PFSK-1 (cell line): ENCODE results near the gene CEACAM1. TPM values are rescaled to one million over a fixed set of nuclear protein-coding genes. Genes with fewer than 3 reads are reported as not detected.

Experiments used
- FOXP2 ChIP-seq: optimal IDR thresholded peaks from 2 replicates; pipeline ENCODE3; 2011; ENCODE audit warnings: borderline replicate concordance, control low read depth, inconsistent platforms; ENCODE audit not compliant: insufficient read depth; ENCODE audit errors: extremely low read length, extremely low read depth
- POLR2AphosphoS5 ChIP-seq: IDR thresholded peaks from 2 replicates; pipeline ENCODE4 v1.6.1; 2012; ENCODE audit warnings: low read depth, mild to moderate bottlenecking, control low read depth, low read length, moderate library complexity
- REST ChIP-seq, 2 experiments: IDR thresholded peaks; 2 replicates each; pipeline versions ENCODE4 v1.6.1 to v1.8.0; 2011 to 2012; ENCODE audit warnings: low read depth in 2 of 2, low read length in 2 of 2, control low read depth in 1 of 2, inconsistent platforms in 1 of 2, mild to moderate bottlenecking in 1 of 2, moderate library complexity in 1 of 2; ENCODE audit not compliant: insufficient read depth in 1 of 2
- SIN3A ChIP-seq: IDR thresholded peaks from 2 replicates; pipeline ENCODE4 v1.6.1; 2012; ENCODE audit warnings: mild to moderate bottlenecking, low read length, moderate library complexity, borderline replicate concordance; ENCODE audit not compliant: insufficient read depth
- TAF1 ChIP-seq: IDR thresholded peaks from 2 replicates; pipeline ENCODE4 v1.6.1; 2012; ENCODE audit warnings: low read length, control low read depth, borderline replicate concordance; ENCODE audit not compliant: insufficient read depth
- polyA plus RNA-seq: library from polyadenylated mRNA; unstranded; fragments of >200 nt; gene quantifications from one replicate; pipeline ENCODE4 v1.2.1, GENCODE V29; 2012; ENCODE audit warnings: low read depth, missing spikeins; ENCODE audit not compliant: insufficient read length

Gene CEACAM1
- 0.84 TPM for polyA plus RNA-seq

GRCh38 chr19:42528354-42529247, at the start of gene CEACAM1:
TSS of gene CEACAM1 (minus strand) at chr19:42528481. CDS start at chr19:42528374, 107 bp downstream.
- no peak for TF ChIP-seq FOXP2
- TF ChIP-seq REST (IDR thresholded peaks at IDR 0.05; ENCODE audit: insufficient read depth in 1 of 2, low read depth in 2 of 2, low read length in 2 of 2): no peak
- no peak for TF ChIP-seq SIN3A
- TF ChIP-seq TAF1: no peak
- no peak for TF ChIP-seq POLR2AphosphoS5

- TF ChIP-seq TAF1 (no peak), POLR2AphosphoS5 (no peak), SIN3A (no peak), FOXP2 (no peak), REST (IDR thresholded peaks at IDR 0.05; ENCODE audit: insufficient read depth in 1 of 2, low read depth in 2 of 2, low read length in 2 of 2) (no peak)
These were observed 48.7 kb upstream of the CEACAM1 start for GRCh38 chr19:42577016-42577415.

GRCh38 chr19:42576241-42576640, 48.0 kb upstream of the CEACAM1 start:
- TF ChIP-seq FOXP2 (no peak), SIN3A (no peak), POLR2AphosphoS5 (no peak), TAF1 (no peak), REST (IDR thresholded peaks at IDR 0.05; ENCODE audit: insufficient read depth in 1 of 2, low read depth in 2 of 2, low read length in 2 of 2) (no peak)

GRCh38 chr19:42573642-42574041, 45.4 kb upstream of the CEACAM1 start:
- TF ChIP-seq TAF1: no peak
- TF ChIP-seq POLR2AphosphoS5: no peak
- no peak for TF ChIP-seq SIN3A
- no peak for TF ChIP-seq FOXP2
- TF ChIP-seq REST (IDR thresholded peaks at IDR 0.05; ENCODE audit: insufficient read depth in 1 of 2, low read depth in 2 of 2, low read length in 2 of 2): no peak
